GM12873 (cell line): ENCODE results near the gene ANKRD11.

Experiments used
- CTCF ChIP-seq: IDR thresholded peaks from 2 replicates; pipeline ENCODE4 v1.5.1; 2012; ENCODE audit warnings: low read depth, mild to moderate bottlenecking, moderate library complexity, low read length, control low read depth; ENCODE audit not compliant: insufficient read depth; ENCODE audit errors: missing control alignments

ANKRD11 gene

GRCh38 chr16:89460556-89460955, 29.8 kb downstream of the ANKRD11 start:
- TF ChIP-seq CTCF: peak; percentile 11

- no peak for TF ChIP-seq CTCF
Observed at GRCh38 chr16:89458967-89459366, 31.4 kb downstream of the ANKRD11 start.

GRCh38 chr16:89458551-89458950, 31.8 kb downstream of the ANKRD11 start:
- no peak for TF ChIP-seq CTCF

- no peak for TF ChIP-seq CTCF
Observed at GRCh38 chr16:89456419-89456959, 33.9 kb downstream of the ANKRD11 start.

GRCh38 chr16:89455692-89456091, 34.7 kb downstream of the ANKRD11 start:
- TF ChIP-seq CTCF: no peak

- TF ChIP-seq CTCF: no peak
Observed at GRCh38 chr16:89455178-89455577, 35.2 kb downstream of the ANKRD11 start.

- peak; percentile 22 for TF ChIP-seq CTCF
Observed at GRCh38 chr16:89453501-89454321, 36.6 kb downstream of the ANKRD11 start.
